GM21360 (cell line): ENCODE results near the gene C21orf58.
"Not testable (repeated sequence)": the region's sequence is repeated elsewhere in the genome, so short reads cannot be mapped to it uniquely, and the experiment has no call there.

ENCODE experiments used
- ATAC-seq: cut with Tn5 transposase; IDR thresholded peaks from one replicate; pipeline ENCODE4 v1.9.1; 2021; ENCODE audit warnings: mild to moderate bottlenecking, moderate library complexity; ENCODE audit not compliant: unreplicated experiment

Gene C21orf58

GRCh38 chr21:46323710-46324389 lies at the start of gene C21orf58, which contains the start of gene PCNT:
TSS of gene C21orf58 (minus strand) at chr21:46323870. CDS start at chr21:46322738, 1,132 bp downstream.
TSS of gene PCNT (plus strand) at chr21:46324156. CDS start at chr21:46324229, 73 bp downstream.
- peak; percentile 75 for ATAC-seq

GRCh38 chr21:46372947-46373346 lies 49.3 kb upstream of the C21orf58 start:
- not testable (repeated sequence) for ATAC-seq

- ATAC-seq, result no peak
Observed at GRCh38 chr21:46372014-46372485, 48.4 kb upstream of the C21orf58 start.

- no peak for ATAC-seq
Observed at GRCh38 chr21:46371204-46372013, 47.7 kb upstream of the C21orf58 start.

- no peak for ATAC-seq
Observed at GRCh38 chr21:46369520-46370235, 46.0 kb upstream of the C21orf58 start.

- ATAC-seq, result peak; percentile 50
Observed at GRCh38 chr21:46368533-46369285, 45.0 kb upstream of the C21orf58 start.

- no peak for ATAC-seq
Observed at GRCh38 chr21:46366966-46367365, 43.3 kb upstream of the C21orf58 start.

- no peak for ATAC-seq
Observed at GRCh38 chr21:46366561-46366960, 42.9 kb upstream of the C21orf58 start.

- ATAC-seq, result no peak
Observed at GRCh38 chr21:46366091-46366490, 42.4 kb upstream of the C21orf58 start.

GRCh38 chr21:46363698-46364097 lies 40.0 kb upstream of the C21orf58 start:
- no peak for ATAC-seq

GRCh38 chr21:46362946-46363345 lies 39.3 kb upstream of the C21orf58 start:
- ATAC-seq, result no peak

- ATAC-seq, result no peak
Observed at GRCh38 chr21:46361935-46362334, 38.3 kb upstream of the C21orf58 start.

GRCh38 chr21:46361176-46361575 lies 37.5 kb upstream of the C21orf58 start:
- ATAC-seq, result no peak

- no peak for ATAC-seq
Observed at GRCh38 chr21:46357684-46358425, 34.2 kb upstream of the C21orf58 start.

GRCh38 chr21:46357335-46357604 lies 33.6 kb upstream of the C21orf58 start:
- ATAC-seq, result no peak

GRCh38 chr21:46356494-46357334 lies 33.0 kb upstream of the C21orf58 start:
- ATAC-seq, result no peak

- ATAC-seq, result no peak
Observed at GRCh38 chr21:46356005-46356338, 32.3 kb upstream of the C21orf58 start.

GRCh38 chr21:46355161-46356004 lies 31.7 kb upstream of the C21orf58 start:
- ATAC-seq, result no peak
